GM04504 (cell line): Measurements from ENCODE around the gene MEGF6.
"Not testable (repeated sequence)": the region's sequence is repeated elsewhere in the genome, so short reads cannot be mapped to it uniquely, and the experiment has no call there.

Experiments
- DNase-seq: peaks from one replicate; pipeline ENCODE4 v3.0.0-alpha.2; 2012; ENCODE audit warnings: low read depth

MEGF6 gene

DNA sequence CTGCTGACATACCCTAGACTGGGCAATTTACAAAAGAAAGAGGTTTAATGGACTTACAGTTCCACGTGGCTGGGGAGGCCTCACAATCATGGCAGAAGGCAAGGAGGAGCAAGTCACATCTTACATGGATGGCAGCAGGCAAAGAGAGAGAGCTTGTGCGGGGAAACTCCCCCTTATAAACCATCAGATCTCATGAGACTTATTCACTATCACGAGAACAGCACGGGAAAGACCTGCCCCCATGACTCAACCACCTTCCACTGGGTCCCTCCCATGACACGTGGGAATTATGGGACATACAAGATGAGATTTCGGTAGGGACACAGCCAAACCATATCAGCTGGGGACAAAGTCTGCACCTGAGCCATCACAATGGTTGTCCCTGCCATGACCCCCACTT, 35.8 kb downstream of the MEGF6 start:
- not testable (repeated sequence) for DNase-seq

GRCh38 chr1:3573500-3573899, 37.8 kb downstream of the MEGF6 start:
- DNase-seq: no peak

DNA sequence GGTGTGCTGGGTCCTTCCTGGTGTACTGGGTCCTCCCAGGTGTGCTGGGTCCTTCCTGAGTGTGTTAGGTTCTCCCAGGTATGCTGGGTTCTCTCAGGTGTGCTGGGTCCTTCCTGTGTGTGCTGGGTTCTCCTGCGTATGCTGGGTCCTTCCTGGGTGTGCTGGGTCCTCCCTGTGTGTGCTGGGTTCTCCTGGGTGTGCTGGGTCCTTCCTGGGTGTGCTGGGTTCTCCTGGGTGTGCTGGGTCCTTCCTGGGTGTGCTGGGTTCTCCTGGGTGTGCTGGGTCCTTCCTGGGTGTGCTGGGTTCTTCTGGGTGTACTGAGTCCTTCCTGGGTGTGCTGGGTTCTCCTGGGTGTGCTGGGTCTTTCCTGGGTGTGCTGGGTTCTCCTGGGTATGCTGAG, 38.7 kb downstream of the MEGF6 start:
- DNase-seq: not testable (repeated sequence)

GRCh38 chr1:3571263-3571662, 40.0 kb downstream of the MEGF6 start:
- no peak for DNase-seq

DNA sequence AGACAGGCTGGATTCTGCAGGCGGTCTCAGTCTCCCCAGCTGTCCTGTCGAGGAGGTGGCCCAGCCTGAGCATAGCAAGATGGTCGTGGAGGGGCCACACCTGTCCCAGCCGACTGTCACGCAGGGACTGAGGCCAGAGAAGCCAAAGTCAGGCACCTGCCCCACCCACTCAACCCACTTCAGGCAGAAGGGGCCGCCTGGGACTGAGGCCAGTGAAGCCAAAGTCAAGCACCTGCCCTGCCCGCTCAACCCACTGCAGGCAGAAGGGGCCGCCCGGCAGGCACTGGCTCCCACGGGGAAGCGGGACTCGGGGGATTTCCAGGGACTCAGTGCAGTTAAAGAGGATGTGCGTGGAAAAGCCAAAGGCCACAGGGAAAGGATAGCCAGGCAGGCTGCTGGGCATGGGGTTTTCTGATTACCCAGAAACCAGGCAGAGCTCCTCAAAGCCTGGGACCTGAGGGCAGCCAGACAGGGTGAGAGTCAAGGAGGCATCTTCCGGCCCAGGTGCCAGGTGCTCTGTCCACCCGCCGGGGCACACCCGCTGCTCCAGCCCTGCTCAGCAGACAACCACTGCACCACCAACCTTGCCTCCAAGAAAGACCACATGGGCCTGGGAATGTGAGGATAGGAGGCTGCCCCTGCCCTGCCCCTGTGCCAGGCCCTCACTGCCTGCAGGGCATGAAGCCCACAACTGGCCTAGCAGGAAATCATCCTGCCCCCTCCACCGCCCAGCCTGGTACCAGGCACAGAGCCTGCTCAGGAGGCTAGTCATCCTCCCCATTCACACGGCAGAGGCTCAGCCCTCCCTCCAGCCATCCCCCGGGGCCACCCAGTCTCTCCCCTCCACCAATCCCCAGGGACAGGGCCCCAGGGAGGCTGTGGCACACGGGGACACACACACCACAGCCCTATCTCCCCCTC, 41.0 kb downstream of the MEGF6 start:
- no peak for DNase-seq

DNA sequence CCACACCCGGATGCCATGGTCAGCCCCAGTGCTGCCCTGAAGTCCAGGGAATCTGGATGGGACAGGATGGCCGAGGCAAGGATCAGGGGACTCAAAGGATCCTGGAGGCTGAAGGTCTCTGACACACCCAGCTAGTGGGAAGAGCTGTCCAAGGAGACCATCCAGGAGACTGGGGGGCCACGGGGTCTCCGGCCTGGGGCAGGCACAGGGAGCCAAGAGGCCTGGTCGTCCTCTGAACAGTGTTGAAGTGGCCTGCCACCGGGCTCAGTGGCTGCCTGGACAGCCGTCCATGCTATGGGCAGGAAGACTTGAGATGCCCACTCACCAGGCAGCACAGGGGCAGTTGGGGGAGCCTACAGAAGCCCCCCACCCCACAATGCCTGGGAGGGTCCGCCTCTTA, 41.9 kb downstream of the MEGF6 start:
- DNase-seq: no peak

DNA sequence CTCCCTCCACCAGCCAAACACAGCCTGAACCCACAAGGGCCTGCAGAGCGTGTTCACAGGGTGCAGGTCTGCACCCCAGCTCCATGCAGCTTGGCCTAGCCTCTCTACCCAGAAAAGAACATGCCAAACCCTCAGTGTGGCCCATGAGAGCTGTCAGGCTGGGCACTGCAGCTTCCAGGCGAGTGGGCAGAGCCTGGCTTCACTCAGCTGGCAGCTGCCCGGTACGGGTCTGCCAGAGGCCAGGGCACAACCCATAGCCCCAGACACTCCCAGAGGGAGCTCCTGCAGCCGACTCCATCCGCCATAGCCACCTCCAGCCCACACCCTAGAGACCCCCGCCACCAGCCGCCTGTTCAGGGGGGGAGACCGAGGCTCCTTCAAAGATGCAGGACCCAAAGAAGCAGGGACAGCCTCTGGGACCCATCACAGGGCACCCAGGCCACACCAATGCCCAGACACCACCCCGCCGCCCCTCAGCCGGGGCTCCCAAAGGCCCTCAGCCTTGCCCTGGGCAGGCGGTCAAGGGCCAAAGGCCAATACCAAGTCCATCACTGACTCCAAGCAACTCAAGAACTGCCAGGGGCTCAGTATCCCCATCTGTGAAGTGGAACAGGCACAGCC, 42.4 kb downstream of the MEGF6 start:
- DNase-seq: no peak

DNA sequence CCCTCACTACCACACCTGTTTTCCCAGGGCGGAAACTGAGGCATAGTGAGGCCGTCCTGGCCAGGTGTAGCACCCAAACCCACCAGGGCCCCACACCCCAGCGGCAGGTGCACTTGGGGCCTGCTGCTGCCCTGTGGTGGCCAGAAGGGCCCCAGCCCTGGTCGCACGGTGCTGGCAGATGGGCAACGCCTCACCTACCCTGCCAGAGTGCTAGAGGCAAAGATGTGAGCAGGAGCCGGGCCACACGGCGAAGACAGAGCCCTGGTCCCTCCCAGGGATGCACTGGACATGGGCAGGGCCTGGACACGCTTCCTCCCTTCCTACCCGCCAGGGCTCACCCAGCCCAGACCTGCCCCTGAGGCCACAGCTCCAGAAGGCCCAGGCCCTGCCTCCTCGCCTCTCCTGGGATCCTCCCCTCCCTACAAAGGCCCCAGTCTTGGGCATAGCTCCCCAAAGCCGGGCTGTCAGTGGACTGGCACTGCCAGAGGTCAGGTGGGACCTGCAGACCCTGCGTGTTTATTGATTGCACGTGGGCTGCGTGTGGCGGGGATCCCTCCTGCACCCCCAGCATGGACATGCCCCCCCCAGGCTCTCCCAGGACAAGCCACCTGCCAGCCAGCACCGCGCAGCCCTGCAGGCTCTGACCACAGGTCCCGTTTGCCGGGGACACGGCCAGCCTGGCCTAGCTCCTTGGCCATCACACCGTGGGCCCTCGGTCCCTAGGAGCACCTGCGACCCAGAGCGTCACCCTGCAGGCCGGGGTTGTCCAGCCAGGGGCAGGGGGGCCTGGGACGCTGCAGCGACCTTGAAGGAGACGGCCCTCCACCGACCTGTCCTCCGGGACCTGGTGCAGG, 44.1 kb downstream of the MEGF6 start:
- no peak for DNase-seq

DNA sequence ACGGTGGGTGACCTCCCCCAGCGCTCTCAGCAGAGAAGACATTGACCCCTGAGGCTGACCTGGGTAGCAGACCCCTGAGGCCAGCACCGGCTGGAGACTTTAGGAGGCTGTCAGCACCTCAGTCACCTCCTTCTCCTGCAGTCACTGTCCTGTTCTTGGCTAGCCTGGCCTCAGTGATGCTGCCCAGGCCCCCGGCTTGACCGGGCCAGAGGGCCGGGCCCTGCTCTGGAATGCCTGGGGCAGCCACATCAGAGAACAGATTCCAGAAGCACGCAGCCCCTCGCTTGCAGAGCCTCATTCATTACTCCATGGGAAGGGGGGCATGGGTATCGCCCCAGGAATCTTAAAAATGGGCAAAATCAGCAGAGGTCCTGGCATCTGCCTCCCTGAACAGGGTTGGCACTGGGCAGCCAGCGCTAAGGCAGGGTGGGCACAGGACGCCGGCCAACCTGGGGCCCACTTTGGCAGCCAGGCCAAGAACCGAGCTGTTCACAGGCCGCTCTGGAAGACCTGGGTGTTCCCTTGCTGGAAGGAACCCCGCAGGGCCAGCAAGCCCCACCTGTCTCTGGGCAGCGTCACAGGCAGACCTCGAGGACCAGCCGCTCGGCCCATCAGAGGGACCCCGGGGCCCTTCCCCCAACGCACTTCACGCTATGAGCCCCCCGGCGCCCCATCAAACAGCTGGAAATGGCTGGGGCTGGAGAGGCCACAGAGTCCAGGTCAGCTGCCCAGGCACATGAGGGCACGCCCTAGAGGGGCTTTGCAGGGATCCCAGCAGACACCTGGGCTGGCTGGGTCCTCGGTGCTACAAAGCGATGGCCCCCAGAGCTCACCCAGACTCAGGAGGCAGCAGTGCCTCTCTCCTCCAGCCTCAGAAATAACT, 45.1 kb downstream of the MEGF6 start:
- no peak for DNase-seq

DNA sequence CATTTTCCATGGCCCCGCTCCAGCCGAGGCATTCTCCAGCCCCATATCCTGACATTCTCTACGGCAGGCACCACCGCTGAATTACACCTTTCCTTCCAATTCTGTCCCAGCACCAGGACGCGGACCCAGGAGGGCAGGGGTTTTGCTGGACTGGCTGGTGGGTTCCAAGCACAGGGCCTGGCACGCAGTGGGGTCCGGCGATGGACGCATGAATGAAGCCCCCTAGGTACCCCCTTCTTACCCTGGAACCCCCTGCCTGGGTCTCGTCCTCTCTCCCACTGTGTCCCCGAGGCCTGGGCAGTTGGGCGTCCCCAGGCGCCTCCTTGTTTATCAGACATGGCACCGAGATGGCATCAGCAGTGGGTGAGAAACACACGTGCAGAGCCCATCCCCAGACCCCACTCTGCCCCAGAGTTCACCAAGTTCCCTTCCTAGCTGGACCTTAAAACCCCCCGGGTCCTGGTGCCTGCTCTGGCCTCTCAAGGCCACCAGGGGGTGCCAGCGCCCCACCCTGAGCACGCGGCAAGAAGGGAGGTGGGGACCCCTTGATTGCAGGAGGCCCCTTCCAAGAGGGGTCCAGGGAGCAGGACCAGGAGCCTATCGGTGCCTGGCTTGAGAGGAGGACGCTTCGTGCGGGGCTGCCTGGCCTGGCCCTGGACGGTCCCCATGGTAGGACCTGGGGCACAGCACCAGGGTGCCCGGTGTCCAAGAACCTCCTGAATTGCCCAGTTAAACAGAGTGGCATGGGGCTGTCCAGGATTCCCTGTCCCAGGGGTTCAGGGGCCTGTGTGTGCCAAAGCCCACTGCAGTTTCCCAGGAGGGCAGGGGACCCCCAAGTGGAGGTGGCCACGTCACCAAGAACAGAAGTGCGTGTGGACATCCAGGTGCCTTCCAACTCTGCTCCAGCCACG, 46.1 kb downstream of the MEGF6 start:
- no peak for DNase-seq

GRCh38 chr1:3563610-3564009, 47.7 kb downstream of the MEGF6 start:
- DNase-seq: no peak

- DNase-seq: no peak
These were observed 48.2 kb downstream of the MEGF6 start for GRCh38 chr1:3563125-3563524.

DNA sequence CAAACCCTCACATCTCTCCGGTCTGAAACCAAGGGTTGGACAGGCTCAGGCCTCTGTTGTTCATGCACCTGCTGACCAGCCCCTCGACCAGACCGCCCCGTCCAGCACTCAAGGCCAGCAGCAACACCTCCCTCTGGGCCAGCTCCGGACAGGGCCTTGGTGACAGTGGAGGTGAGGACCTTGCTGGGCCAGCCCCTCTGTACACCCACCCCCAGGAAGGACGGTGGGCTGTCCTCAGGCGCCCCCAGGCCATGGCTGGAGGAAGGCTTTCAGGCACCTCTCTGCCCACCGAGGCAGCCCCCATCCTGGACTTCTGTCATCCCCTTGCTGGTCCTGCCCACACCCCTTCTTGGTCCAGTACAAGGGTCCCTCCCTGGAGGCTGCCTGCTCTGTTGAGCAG, 48.6 kb downstream of the MEGF6 start:
- no peak for DNase-seq

GRCh38 chr1:3561702-3562101, 49.6 kb downstream of the MEGF6 start:
- no peak for DNase-seq

- no peak for DNase-seq
These were observed 50.3 kb downstream of the MEGF6 start for GRCh38 chr1:3560981-3561380.

DNA sequence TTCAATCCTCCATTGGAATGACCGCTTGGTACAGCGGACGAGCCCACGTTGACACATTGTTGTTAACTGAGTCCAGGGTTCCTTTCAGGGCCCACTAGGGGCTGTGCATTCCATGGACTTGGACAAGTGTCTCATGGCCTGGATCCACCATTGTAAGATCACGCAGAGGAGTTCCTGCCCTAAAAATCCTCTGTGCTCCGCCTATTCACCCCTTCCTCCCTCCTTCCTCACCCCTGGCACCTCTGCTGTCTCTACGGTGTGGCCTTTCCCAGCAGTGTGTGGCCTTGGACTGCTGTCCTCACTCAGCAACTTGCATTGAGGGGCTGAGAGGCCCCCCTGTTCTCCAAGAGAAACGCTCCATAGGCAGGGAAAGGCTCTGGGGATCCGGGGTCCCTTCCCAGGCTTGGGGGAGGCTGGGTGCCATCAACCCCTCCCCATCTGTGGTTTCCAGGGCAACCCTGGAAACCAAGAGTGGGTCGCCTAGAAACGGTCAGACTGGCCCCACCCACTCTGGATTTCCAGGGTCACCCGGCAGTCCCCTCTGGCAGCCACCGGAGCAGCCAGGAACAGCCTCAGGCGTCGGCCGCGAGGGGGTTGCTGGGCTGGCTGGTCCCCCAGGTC, 50.9 kb downstream of the MEGF6 start:
- DNase-seq: no peak

DNA sequence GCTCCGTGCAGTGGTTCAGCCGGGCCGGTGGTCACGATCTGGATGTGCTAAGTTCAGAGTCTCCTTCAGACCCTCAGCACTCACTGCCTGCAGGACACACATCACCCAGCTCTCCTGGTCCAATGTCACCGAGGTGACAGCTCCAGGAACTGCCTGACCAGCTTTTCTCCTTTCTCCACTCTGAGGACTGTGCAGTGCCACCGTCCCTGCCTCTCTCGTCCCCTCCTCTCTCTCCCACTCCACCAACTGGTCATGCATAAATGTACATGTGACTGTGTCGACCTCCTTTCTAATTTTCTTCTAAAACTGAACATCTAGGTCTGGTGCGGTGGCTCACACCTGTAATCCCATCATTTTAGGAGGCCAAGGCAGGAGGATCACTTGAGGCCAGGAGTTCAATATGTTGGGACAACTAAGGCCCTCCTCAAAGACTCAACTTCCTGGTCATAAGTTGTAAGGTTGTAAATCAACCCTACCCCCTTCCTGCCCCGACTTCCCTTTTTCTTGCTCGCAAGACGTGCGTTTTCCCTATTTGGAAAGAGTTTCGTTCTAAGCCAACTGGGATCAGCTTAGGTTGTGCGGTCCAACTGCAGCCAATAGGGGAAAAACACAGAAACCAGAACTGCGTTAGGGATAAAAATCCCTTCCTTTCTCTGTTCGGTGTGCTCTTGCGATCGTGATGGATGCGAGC, 53.1 kb downstream of the MEGF6 start:
- no peak for DNase-seq

DNA sequence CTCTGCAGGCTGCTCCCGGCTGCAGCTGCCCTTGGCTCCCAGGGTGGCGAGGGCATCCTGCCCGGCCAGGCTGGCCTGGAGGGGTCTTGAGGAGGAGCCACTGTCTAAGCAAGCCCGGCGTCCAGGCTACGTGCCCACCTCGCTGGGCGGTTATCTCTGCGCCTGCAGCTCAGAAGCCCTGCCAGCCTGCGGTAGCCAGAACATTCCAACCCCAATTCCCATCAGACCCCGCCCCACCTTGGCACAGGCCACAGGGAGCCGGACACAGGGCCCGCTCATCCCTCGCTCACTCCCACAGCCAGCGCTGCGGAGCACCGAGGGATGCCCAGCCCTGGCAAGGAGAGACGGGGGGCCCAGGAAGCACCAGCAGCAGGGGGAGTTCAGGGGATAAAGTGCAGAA, 53.9 kb downstream of the MEGF6 start:
- no peak for DNase-seq

- DNase-seq: no peak
These were observed 55.0 kb downstream of the MEGF6 start for GRCh38 chr1:3556336-3556735.
